Measurements from ENCODE around the gene FBXL15.

- TF ChIP-seq POLR2AphosphoS5 (IDR thresholded peaks at IDR 0.05) (no peak), POLR2A (IDR thresholded peaks at IDR 0.05) (no peak)
Observed at GRCh38 chr10:102403115-102403514, 17.5 kb upstream of the FBXL15 start.
